SK-N-SH (cell line): ENCODE measurements around the gene HYAL3. TPM values are rescaled to one million over a fixed set of nuclear protein-coding genes. Genes with fewer than 3 reads are reported as not detected.

Experiments
- CTCF ChIA-PET: fragments of 300-600, 350-600 bp; formaldehyde crosslinking; extraction: SDS; loops from one replicate; lab custom pipeline; 2021; lab: Yijun Ruan, JAX
- POLR2A ChIA-PET: fragments of 350-600 bp; sonication (Branson Sonifier 250); formaldehyde crosslinking; extraction: SDS; loops from one replicate; lab custom pipeline; 2020; ENCODE audit warnings: antibody characterized with exemption, inconsistent platforms; lab: Yijun Ruan, JAX
- DNase-seq: peaks from one replicate; pipeline ENCODE4 v3.0.0; 2012
- H2AFZ ChIP-seq: fragments of 200-600 bp; sonication (generic); 2 replicates; pipeline ENCODE4 v1.8.1; 2016; ENCODE audit warnings: antibody characterized with exemption, mild to moderate bottlenecking, low read depth
- H3F3A ChIP-seq: fragments of 200-600 bp; sonication (generic); replicated peaks from 2 replicates; pipeline ENCODE3; 2016; ENCODE audit warnings: antibody characterized with exemption, mild to moderate bottlenecking; ENCODE audit not compliant: insufficient read depth
- H3K27ac ChIP-seq, 2 experiments: fragments of 200-500 bp in 1 of 2; fragments of 200-600 bp in 1 of 2; sonication (Bioruptor generic) in 1 of 2; sonication (generic), shearing (Covaris generic) in 1 of 2; 2 replicates each; pipeline versions ENCODE4 v1.5.1 to v1.6.1; 2014 to 2016; ENCODE audit warnings: low read depth in 2 of 2, inconsistent platforms in 1 of 2, low read length in 1 of 2, mild to moderate bottlenecking in 1 of 2, mixed read lengths in 1 of 2
- H3K27me3 ChIP-seq: fragments of 200-600 bp; sonication (generic), shearing (Covaris generic); 2 replicates; pipeline ENCODE4 v1.6.1; 2016; ENCODE audit warnings: mixed run types; ENCODE audit not compliant: insufficient read depth
- H3K36me3 ChIP-seq, 2 experiments: fragments of 200-500 bp in 1 of 2; fragments of 200-600 bp in 1 of 2; sonication (Bioruptor generic) in 1 of 2; sonication (generic) in 1 of 2; replicated peaks in 1 of 2; 2 replicates each; pipeline versions ENCODE3 to v1.5.1; 2014 to 2016; ENCODE audit warnings: low read length in 1 of 2, mild to moderate bottlenecking in 1 of 2; ENCODE audit not compliant: insufficient read depth in 2 of 2, control insufficient read depth in 1 of 2
- H3K4me1 ChIP-seq, 2 experiments: fragments of 200-500 bp in 1 of 2; fragments of 200-600 bp in 1 of 2; sonication (Bioruptor generic) in 1 of 2; sonication (generic), shearing (Covaris generic) in 1 of 2; 2 replicates each; pipeline versions ENCODE4 v1.5.1 to v1.6.1; 2014 to 2016; ENCODE audit warnings: low read depth in 1 of 2, low read length in 1 of 2, mixed run types in 1 of 2; ENCODE audit not compliant: insufficient read depth in 2 of 2, control insufficient read depth in 1 of 2
- H3K4me2 ChIP-seq: fragments of 200-600 bp; sonication (generic), shearing (Covaris generic); 2 replicates; pipeline ENCODE4 v1.6.1; 2017; ENCODE audit warnings: mixed run types
- H3K4me3 ChIP-seq, 2 experiments: fragments of 200-500 bp in 1 of 2; fragments of 200-600 bp in 1 of 2; sonication (Bioruptor generic) in 1 of 2; sonication (generic), shearing (Covaris generic) in 1 of 2; 2 replicates each; pipeline versions ENCODE4 v1.5.1 to v1.8.1; 2014 to 2016; ENCODE audit warnings: low read depth in 2 of 2, inconsistent platforms in 1 of 2, low read length in 1 of 2, mild to moderate bottlenecking in 1 of 2, mixed read lengths in 1 of 2, moderate library complexity in 1 of 2
- H3K79me2 ChIP-seq: fragments of 200-600 bp; sonication (generic); 2 replicates; pipeline ENCODE4 v1.8.1; 2017; ENCODE audit warnings: mild to moderate bottlenecking; ENCODE audit not compliant: insufficient read depth
- H3K9ac ChIP-seq: fragments of 200-600 bp; sonication (generic); 2 replicates; pipeline ENCODE4 v1.6.1; 2017; ENCODE audit warnings: mixed run types
- H3K9me2 ChIP-seq: fragments of 200-600 bp; sonication (generic); 2 replicates; pipeline ENCODE4 v1.6.1; 2017; ENCODE audit warnings: mixed run types
- H3K9me3 ChIP-seq: fragments of 200-600 bp; sonication (generic); 2 replicates; pipeline ENCODE4 v1.6.1; 2017; ENCODE audit warnings: mixed run types, mild to moderate bottlenecking, moderate library complexity
- H4K20me1 ChIP-seq: fragments of 200-600 bp; sonication (generic); 2 replicates; pipeline ENCODE4 v1.6.1; 2017; ENCODE audit warnings: mild to moderate bottlenecking, mixed run types; ENCODE audit not compliant: insufficient read depth
- CHD2 ChIP-seq: fragments of 150-350 bp; IDR thresholded peaks from 2 replicates; pipeline ENCODE4 v1.6.1; 2018; ENCODE audit warnings: low read length; ENCODE audit not compliant: partially characterized antibody
- CTCF ChIP-seq: fragments of 200-600 bp; sonication (generic); IDR thresholded peaks from 2 replicates; pipeline ENCODE4 v1.6.1; 2017; ENCODE audit warnings: antibody characterized with exemption, mild to moderate bottlenecking, moderate library complexity
- ELF1 ChIP-seq: IDR thresholded peaks from 2 replicates; pipeline ENCODE4 v1.4.0; 2012
- FOSL2 ChIP-seq: IDR thresholded peaks from 2 replicates; pipeline ENCODE4 v1.4.0; 2012; ENCODE audit warnings: low read depth, mild to moderate bottlenecking, moderate library complexity, borderline replicate concordance
- FOXJ3 ChIP-seq: sonication (generic); formaldehyde crosslinking; IDR thresholded peaks from 2 replicates; pipeline ENCODE4 v1.5.1; 2020; ENCODE audit warnings: mild to moderate bottlenecking, missing genetic modification reagents
- IRF3 ChIP-seq: fragments of 150-350 bp; IDR thresholded peaks from 2 replicates; pipeline ENCODE4 v1.6.1; 2016; ENCODE audit warnings: mild to moderate bottlenecking, low read depth, low read length
- MXI1 ChIP-seq: IDR thresholded peaks from 2 replicates; pipeline ENCODE4 v1.6.1; 2012; ENCODE audit warnings: mild to moderate bottlenecking, low read depth, low read length, improper control_type of control experiment
- NFIC ChIP-seq: IDR thresholded peaks from 2 replicates; pipeline ENCODE4 v1.4.0; 2012; ENCODE audit warnings: borderline replicate concordance
- RAD21 ChIP-seq: IDR thresholded peaks from 2 replicates; pipeline ENCODE4 v1.6.1; 2012; ENCODE audit warnings: mild to moderate bottlenecking, low read length
- REST ChIP-seq: IDR thresholded peaks from 2 replicates; pipeline ENCODE4 v1.6.1; 2012; ENCODE audit warnings: mild to moderate bottlenecking, low read depth, low read length, moderate library complexity
- RFX5 ChIP-seq: IDR thresholded peaks from 2 replicates; pipeline ENCODE4 v1.6.1; 2012; ENCODE audit warnings: mild to moderate bottlenecking, improper control_type of control experiment, low read length
- RXRA ChIP-seq: IDR thresholded peaks from 2 replicates; pipeline ENCODE4 v1.4.0; 2012; ENCODE audit warnings: low read depth, mild to moderate bottlenecking, borderline replicate concordance
- SIN3A ChIP-seq: IDR thresholded peaks from 2 replicates; pipeline ENCODE4 v1.6.1; 2012; ENCODE audit warnings: low read depth, mild to moderate bottlenecking, low read length, moderate library complexity, borderline replicate concordance
- SMC3 ChIP-seq: IDR thresholded peaks from 2 replicates; pipeline ENCODE4 v1.6.1; 2012; ENCODE audit warnings: low read depth, low read length, improper control_type of control experiment
- TCF12 ChIP-seq: IDR thresholded peaks from 2 replicates; pipeline ENCODE4 v1.4.0; 2012
- USF1 ChIP-seq: IDR thresholded peaks from 2 replicates; pipeline ENCODE4 v1.4.0; 2012; ENCODE audit warnings: low read depth, borderline replicate concordance
- YY1 ChIP-seq: IDR thresholded peaks from 2 replicates; pipeline ENCODE4 v1.4.0; 2012; ENCODE audit warnings: low read depth, mild to moderate bottlenecking
- ZBTB33 ChIP-seq: IDR thresholded peaks from 2 replicates; pipeline ENCODE4 v1.4.0; 2012; ENCODE audit warnings: low read depth, borderline replicate concordance
- WGBS: methylation state at CpG from one replicate; pipeline ENCODE4 v1.1.6; 2017; ENCODE audit warnings: low lambda C conversion rate; 5-methylcytosine and 5-hydroxymethylcytosine counted together
- polyA plus RNA-seq, 3 experiments: library from polyadenylated mRNA; depleted of rRNA; stranded (reverse); fragments of >200 nt; gene quantifications; 2 replicates each; pipeline ENCODE4 v1.2.3, GENCODE V29; 2012

HYAL3 gene
- polyA plus RNA-seq, 1 of the 3 experiments (the other 2 are of a cell fraction), result 7.8 TPM

GRCh38 chr3:50275141-50275995 lies 23.8 kb downstream of the HYAL3 start (continued):
- TF ChIP-seq MXI1 (no peak), ZBTB33 (no peak), ELF1 (no peak)

- peaks cover 14% of the 10 kb centered on the region for H3F3A ChIP-seq
- H3K4me1 ChIP-seq, result peaks cover 8 to 19% of the 10 kb centered on the region in 2 experiments; a peak in 2 of 4 replicates
- no peak overlapping the region for H3K4me2 ChIP-seq
- no peak overlapping the region for H2AFZ ChIP-seq
- peak; percentile 83 for DNase-seq
- no peaks in the 10 kb centered on the region for H3K36me3 ChIP-seq
- H3K4me3 ChIP-seq, result no peak overlapping the region; a peak in 1 of 4 replicates
- WGBS, result 4% methylated on average over 16 of the region's 26 CpGs
- H3K9ac ChIP-seq, result no peak overlapping the region
- CTCF ChIA-PET, result interaction anchor here (0.6 to 12.2 kb wide), 36 partner anchors 10 to 276 kb away, joined by 3 to 206 read pairs (median 5); partner anchors contain the start of gene GNAT1
- no peaks in the 10 kb centered on the region for H3K79me2 ChIP-seq
- 0 out of 2 replicates have a peak, but pooled peaks cover 16% of the 10 kb centered on the region for H3K27me3 ChIP-seq
- POLR2A ChIA-PET, result no interaction called here
- no peaks in the 10 kb centered on the region for H3K9me2 ChIP-seq
- H3K27ac ChIP-seq, result no peak overlapping the region
- H4K20me1 ChIP-seq, result no peaks in the 10 kb centered on the region
- no peaks in the 10 kb centered on the region for H3K9me3 ChIP-seq
- TF ChIP-seq IRF3 (no peak), YY1 (no peak), CTCF (peak; percentile 94), FOXJ3 (CRISPR knock-in tag) (no peak), MXI1 (no peak), RXRA (no peak), REST (no peak), TCF12 (no peak), CHD2 (no peak), RFX5 (no peak), FOSL2 (no peak), NFIC (no peak), USF1 (no peak), SMC3 (peak; percentile 27), SIN3A (no peak), RAD21 (peak; percentile 32)
Observed at GRCh38 chr3:50274371-50275104, 24.7 kb downstream of the HYAL3 start.
